Activated T-cell treated with anti-CD3 and anti-CD28 coated beads, Interleukin-2, amount 50 U/mL, for 72 hours (primary cell): ENCODE data around the gene PPP1R15B. TPM values are rescaled to one million over a fixed set of nuclear protein-coding genes. Genes with fewer than 3 reads are reported as not detected.
A peak's percentile ranks its signal among the peaks of the same experiment; 100 is the strongest.
"Not testable (repeated sequence)": the region's sequence is repeated elsewhere in the genome, so short reads cannot be mapped to it uniquely, and the experiment has no call there.

ENCODE experiments used
- ATAC-seq, 2 donors: fragments of 150-1000 bp; cut with Tn5 transposase; replicated peaks in 1 of 2; 2 replicates each; pipeline ENCODE4 v1.10.0; 2021; ENCODE audit warnings: moderate library complexity in 2 of 2, mild to moderate bottlenecking in 1 of 2
- DNase-seq, 2 donors: peaks; one replicate each; pipeline ENCODE4 v3.0.0; 2021 to 2022; ENCODE audit warnings: mixed read lengths in 1 of 2
- H3K27ac Mint-ChIP-seq: one replicate; pipeline ENCODE4 v1.8.0; 2022; ENCODE audit warnings: mild to moderate bottlenecking, moderate library complexity, mixed read lengths
- H3K27me3 Mint-ChIP-seq: one replicate; pipeline ENCODE4 v1.8.0; 2022; ENCODE audit warnings: low read depth, mixed read lengths
- H3K36me3 Mint-ChIP-seq, 2 donors: one replicate each; pipeline ENCODE4 v1.8.0; 2022; ENCODE audit warnings: mixed read lengths in 2 of 2, mild to moderate bottlenecking in 1 of 2; ENCODE audit not compliant: insufficient read depth in 2 of 2
- H3K4me1 Mint-ChIP-seq: one replicate; pipeline ENCODE4 v1.8.0; 2022; ENCODE audit warnings: low read depth, mixed read lengths
- H3K4me3 Mint-ChIP-seq, 2 donors: one replicate each; pipeline ENCODE4 v1.8.0; 2022; ENCODE audit warnings: mild to moderate bottlenecking in 2 of 2, mixed read lengths in 2 of 2, moderate library complexity in 2 of 2
- H3K9me3 Mint-ChIP-seq, 2 donors: one replicate each; pipeline ENCODE4 v1.8.0; 2022; ENCODE audit warnings: mixed read lengths in 2 of 2
- total RNA-seq, 2 donors: library from RNA; stranded (reverse); gene quantifications; one replicate each; pipeline ENCODE4 v1.2.3, GENCODE V29; 2022

Gene PPP1R15B
- total RNA-seq, 2 donors from 2014 or later: 82.9 to 94.2 TPM

DNA sequence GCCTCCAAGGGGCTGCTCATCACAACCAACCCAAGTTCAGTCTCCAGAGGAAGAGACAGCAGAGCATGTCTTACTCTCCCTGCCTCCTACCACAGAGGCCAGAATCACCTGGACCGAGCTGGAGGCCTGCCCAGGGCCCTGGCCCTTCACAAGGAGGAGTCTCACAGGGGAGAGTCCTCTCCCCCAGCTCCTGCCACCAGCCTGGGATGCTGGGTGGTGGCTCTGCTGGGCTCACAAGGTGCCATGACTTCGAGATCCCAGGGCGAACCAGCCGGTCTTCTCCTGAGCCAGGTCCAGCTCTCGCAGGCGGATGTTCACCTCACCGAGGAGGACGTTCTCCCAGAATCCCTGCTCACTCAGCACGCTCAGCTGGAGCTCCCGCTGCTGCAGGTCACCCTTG, 13.0 kb upstream of the PPP1R15B start:
- Mint-ChIP-seq H3K9me3 (no peaks in the 10 kb centered on the region), H3K27me3 (no peaks in the 10 kb centered on the region), H3K36me3 (peaks cover 5 to 9% of the 10 kb centered on the region in 2 donors), H3K27ac (no peak overlapping the region), H3K4me3 (no peak overlapping the region), H3K4me1 (peaks cover 13% of the 10 kb centered on the region)
- ATAC-seq (no peak), DNase-seq (no peak)

GRCh38 chr1:204422061-204422705, 10.6 kb upstream of the PPP1R15B start:
- ATAC-seq, DNase-seq, H3K27ac Mint-ChIP-seq, H3K9me3 Mint-ChIP-seq, H3K36me3 Mint-ChIP-seq, H3K27me3 Mint-ChIP-seq, H3K4me3 Mint-ChIP-seq: not testable (repeated sequence)
- peaks cover 35% of the 10 kb centered on the region for H3K4me1 Mint-ChIP-seq

- Mint-ChIP-seq H3K4me1 (peaks cover 42% of the 10 kb centered on the region), H3K9me3 (no peaks in the 10 kb centered on the region), H3K27me3 (no peaks in the 10 kb centered on the region), H3K27ac (no peak overlapping the region), H3K4me3 (no peak overlapping the region), H3K36me3 (peaks cover 4% of the 10 kb centered on the region in 2 donors)
- DNase-seq: no peak
- no peak for ATAC-seq
These were observed 9.8 kb upstream of the PPP1R15B start for GRCh38 chr1:204421441-204421840.

DNA sequence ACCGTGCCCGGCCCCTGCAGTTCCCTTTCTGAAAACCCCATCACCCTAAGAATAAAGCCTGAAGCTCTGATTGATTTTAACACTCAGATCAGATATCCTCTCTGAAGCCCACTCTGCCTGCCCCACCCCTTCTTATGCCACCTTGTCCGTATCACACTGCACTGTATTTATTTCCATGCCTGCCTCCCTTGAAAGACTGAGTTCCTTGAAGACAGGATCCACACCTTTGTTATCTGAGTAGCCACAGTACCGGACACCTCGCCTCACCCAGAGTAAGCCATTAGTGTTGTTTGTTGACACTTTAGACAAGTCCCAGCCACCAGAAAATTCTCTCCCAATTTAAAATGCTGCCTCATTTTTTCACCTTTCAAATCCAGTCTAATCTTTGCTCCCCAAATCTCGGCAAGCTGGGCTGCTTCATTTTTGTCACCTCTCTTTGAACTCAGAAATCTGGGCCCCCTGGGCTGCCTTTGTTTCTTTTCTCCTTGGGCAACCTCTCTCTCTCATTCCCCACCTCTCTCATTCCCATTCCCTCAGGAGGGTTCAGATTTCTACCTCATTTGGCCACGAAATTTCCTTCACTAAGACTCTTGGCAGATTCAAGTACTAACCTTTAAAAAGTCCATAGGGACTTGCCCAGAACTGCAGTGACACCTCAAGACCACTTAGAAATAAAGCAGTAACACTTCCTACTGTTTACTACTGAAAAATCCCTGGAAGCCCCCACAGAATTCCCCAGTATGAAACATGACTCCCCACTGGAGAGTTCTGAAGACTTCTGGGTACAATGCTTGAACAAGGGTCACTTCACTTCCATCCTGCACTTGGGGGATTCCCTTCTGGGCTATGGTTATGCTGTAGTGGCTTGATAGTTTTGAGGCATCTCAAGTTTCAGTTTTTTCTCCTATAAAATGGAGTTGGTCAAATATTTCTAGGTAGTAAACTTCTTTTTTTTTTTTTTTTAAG, 8.7 kb upstream of the PPP1R15B start:
- DNase-seq (no peak), ATAC-seq (no peak)
- Mint-ChIP-seq H3K4me3 (no peak overlapping the region), H3K27ac (peak overlapping the region; percentile 48), H3K4me1 (peaks cover 46% of the 10 kb centered on the region), H3K9me3 (no peaks in the 10 kb centered on the region), H3K27me3 (no peaks in the 10 kb centered on the region), H3K36me3 (no peaks in the 10 kb centered on the region)

DNA sequence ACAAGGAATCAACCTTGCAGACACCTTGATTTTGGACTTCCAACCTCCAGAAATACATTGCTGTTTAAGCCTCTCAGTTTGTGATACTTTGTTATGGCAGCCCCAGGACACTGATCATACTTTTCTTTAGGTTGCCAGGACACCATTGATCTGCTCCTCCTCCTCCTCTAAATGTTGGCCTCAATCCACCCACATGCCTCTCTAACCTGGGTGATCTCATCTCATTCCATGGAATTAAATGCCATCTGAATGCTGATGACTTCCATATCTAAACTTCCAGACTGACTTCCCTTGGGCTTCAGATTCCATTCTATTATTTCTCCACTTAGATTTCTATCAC, 7.4 kb upstream of the PPP1R15B start:
- ATAC-seq (no peak), DNase-seq (no peak)
- peaks cover 46% of the 10 kb centered on the region for H3K4me1 Mint-ChIP-seq
- H3K27ac Mint-ChIP-seq: no peak overlapping the region
- no peaks in the 10 kb centered on the region for H3K27me3 Mint-ChIP-seq
- no peaks in the 10 kb centered on the region for H3K36me3 Mint-ChIP-seq
- no peaks in the 10 kb centered on the region for H3K9me3 Mint-ChIP-seq
- no peak overlapping the region for H3K4me3 Mint-ChIP-seq

- DNase-seq: no peak
- Mint-ChIP-seq H3K27me3 (no peaks in the 10 kb centered on the region), H3K9me3 (no peaks in the 10 kb centered on the region)
These were observed 6.8 kb upstream of the PPP1R15B start for GRCh38 chr1:204418174-204419063.

DNA sequence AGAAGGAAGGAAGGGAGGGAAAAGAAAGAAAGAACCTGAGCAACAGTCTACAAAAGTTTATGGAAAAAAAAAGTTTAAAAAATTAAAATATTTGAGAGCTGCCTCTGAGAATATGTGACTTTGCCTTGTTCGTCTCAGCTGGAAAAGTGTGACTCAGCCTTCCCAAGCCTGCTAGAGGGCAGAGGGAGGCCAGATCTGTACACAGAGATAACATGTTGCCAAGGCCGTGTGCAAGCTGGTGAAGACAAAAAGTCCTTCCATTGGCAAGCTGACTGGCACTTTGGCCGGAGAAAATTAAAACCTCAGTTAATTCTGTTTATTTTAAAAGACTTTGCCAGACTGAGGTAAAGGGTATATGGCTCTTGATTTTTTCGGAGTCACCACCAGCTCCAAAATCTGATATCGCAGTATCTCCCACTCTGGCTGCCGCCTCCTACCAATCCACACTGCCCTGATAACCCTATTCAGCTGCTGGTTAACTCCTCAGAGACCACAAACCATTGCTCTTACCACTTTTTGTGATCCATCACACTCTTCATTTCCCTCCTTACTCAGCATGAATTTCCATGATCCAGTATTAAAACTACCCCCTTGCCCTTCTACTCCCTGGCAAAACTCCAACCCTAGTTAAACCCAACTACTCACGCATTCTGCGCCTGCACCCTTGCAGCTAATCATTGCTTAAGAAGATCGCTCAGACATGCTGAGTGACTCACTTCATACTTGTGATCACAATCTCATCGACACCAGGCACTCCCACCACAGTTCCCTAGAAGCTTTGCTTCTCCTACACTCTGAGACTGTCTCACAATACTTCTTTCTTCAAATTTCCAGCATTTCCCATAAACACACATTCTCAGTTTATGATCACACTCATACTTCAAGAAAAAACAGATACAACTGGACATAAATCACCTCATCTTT, 5.7 kb upstream of the PPP1R15B start:
- Mint-ChIP-seq H3K4me1 (peaks cover 53% of the 10 kb centered on the region), H3K27ac (peak overlapping the region; percentile 21), H3K27me3 (no peaks in the 10 kb centered on the region), H3K4me3 (peak overlapping the region; percentile 49 to 72), H3K36me3 (no peaks in the 10 kb centered on the region), H3K9me3 (no peaks in the 10 kb centered on the region)
- DNase-seq (peak; percentile 35 to 51), ATAC-seq (peak; percentile 90 to 91)

More at GRCh38 chr1:204418174-204419063, 6.8 kb upstream of the PPP1R15B start:
- Mint-ChIP-seq H3K4me1 (peaks cover 46% of the 10 kb centered on the region), H3K4me3 (peak overlapping the region; percentile 49 to 72), H3K36me3 (no peaks in the 10 kb centered on the region), H3K27ac (peak overlapping the region; percentile 21)
- ATAC-seq: no peak

- no peak for ATAC-seq
- Mint-ChIP-seq H3K36me3 (no peaks in the 10 kb centered on the region), H3K27me3 (no peaks in the 10 kb centered on the region), H3K4me1 (peaks cover 53% of the 10 kb centered on the region), H3K27ac (peak overlapping the region; percentile 58), H3K4me3 (peak overlapping the region; percentile 25 to 72), H3K9me3 (no peaks in the 10 kb centered on the region)
- no peak for DNase-seq
These were observed 5.0 kb upstream of the PPP1R15B start for GRCh38 chr1:204416589-204417073.

GRCh38 chr1:204415351-204415750, 3.7 kb upstream of the PPP1R15B start:
- DNase-seq: no peak
- Mint-ChIP-seq H3K4me3 (no peak overlapping the region), H3K36me3 (peaks cover 7% of the 10 kb centered on the region in 2 donors), H3K27me3 (no peaks in the 10 kb centered on the region), H3K4me1 (peaks cover 46% of the 10 kb centered on the region), H3K9me3 (no peaks in the 10 kb centered on the region), H3K27ac (no peak overlapping the region)
- no peak for ATAC-seq

- H3K4me3 Mint-ChIP-seq: no peak overlapping the region
- H3K9me3 Mint-ChIP-seq: no peaks in the 10 kb centered on the region
- H3K27ac Mint-ChIP-seq: peak overlapping the region; percentile 29
These were observed 2.4 kb upstream of the PPP1R15B start for GRCh38 chr1:204414016-204414415.

DNA sequence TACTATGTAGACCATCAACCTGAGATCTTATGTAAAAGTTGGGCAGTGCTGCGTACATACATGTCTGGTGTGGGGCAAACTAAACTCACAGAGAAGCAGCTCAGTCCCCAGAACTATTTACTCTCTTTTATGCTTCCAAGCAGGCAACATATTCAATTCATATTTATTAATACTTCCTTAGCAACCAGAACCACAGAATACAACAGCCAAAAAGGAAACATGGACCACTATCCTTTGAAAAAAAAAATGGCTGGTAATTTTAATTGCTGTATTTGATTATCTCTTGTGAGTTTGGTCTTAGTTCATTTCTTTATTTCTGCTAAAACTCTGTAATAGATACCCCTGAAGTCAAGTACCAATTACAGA, 1.5 kb upstream of the PPP1R15B start:
- Mint-ChIP-seq H3K27me3 (no peaks in the 10 kb centered on the region), H3K27ac (peak overlapping the region; percentile 58), H3K9me3 (no peaks in the 10 kb centered on the region), H3K4me3 (peak overlapping the region; percentile 56 to 92), H3K36me3 (peaks cover 22 to 29% of the 10 kb centered on the region in 2 donors), H3K4me1 (peaks cover 28% of the 10 kb centered on the region)
- DNase-seq (no peak), ATAC-seq (no peak)

More at GRCh38 chr1:204414016-204414415, 2.4 kb upstream of the PPP1R15B start:
- ATAC-seq (no peak), DNase-seq (no peak)
- Mint-ChIP-seq H3K27me3 (no peaks in the 10 kb centered on the region), H3K4me1 (peaks cover 35% of the 10 kb centered on the region), H3K36me3 (peaks cover 18 to 20% of the 10 kb centered on the region in 2 donors)
